HG03342 (cell line): Measurements from ENCODE around the gene ERBB3.
"Not testable (repeated sequence)": the region's sequence is repeated elsewhere in the genome, so short reads cannot be mapped to it uniquely, and the experiment has no call there.

Source experiments
- ATAC-seq: cut with Tn5 transposase; IDR thresholded peaks from one replicate; pipeline ENCODE4 v1.9.1; 2021; ENCODE audit warnings: mild to moderate bottlenecking, moderate library complexity; ENCODE audit not compliant: unreplicated experiment

Gene ERBB3

GRCh38 chr12:56110571-56110970 lies 30.6 kb downstream of the ERBB3 start:
- no peak for ATAC-seq

- ATAC-seq, result no peak
Observed at GRCh38 chr12:56114084-56114483, 34.1 kb downstream of the ERBB3 start.

DNA sequence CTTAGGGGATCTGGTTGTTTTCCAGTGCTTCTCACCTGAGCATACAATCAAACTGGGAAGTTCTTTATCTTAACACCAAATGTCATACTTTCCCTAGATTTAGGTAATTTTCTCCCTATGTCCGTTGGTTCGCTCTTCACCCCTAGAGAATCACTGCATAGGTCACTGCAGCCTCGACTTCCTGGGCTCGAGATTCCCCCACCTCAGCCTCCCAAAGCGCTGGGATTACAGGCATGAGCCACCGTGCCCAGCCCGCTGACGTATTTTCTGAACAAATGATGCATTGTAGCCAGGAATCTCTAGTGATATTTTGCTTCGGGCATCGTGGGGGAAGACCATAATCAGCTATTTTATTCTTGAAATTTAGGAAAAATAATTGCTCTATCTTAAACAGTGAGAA lies 35.4 kb downstream of the ERBB3 start:
- no peak for ATAC-seq

GRCh38 chr12:56116267-56117081 lies 36.5 kb downstream of the ERBB3 start, which contains the start of gene RPL41:
TSS of gene RPL41 (plus strand) at chr12:56116633.
- peak; percentile 36 for ATAC-seq

DNA sequence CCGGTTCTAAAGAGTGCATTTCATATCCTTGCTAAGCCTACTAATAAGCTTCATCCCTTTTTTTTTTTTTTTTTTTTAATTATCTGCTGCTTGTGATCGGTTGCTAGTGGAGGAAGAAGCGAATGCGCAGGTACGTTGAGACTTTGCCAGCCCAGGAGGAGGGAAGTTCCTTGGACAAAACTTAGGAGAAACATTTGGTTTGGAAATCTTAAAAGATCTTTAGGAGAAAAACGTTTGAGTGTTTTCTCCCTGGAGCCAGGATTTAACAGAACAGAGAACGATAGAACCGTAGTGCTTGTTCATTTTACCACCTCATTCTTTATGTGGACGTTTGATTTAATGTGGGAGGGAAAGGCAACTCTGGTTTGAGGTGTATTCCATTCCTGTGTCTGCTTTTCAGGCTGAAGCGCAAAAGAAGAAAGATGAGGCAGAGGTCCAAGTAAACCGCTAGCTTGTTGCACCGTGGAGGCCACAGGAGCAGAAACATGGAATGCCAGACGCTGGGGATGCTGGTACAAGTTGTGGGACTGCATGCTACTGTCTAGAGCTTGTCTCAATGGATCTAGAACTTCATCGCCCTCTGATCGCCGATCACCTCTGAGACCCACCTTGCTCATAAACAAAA lies 37.2 kb downstream of the ERBB3 start:
- ATAC-seq, result not testable (repeated sequence)

DNA sequence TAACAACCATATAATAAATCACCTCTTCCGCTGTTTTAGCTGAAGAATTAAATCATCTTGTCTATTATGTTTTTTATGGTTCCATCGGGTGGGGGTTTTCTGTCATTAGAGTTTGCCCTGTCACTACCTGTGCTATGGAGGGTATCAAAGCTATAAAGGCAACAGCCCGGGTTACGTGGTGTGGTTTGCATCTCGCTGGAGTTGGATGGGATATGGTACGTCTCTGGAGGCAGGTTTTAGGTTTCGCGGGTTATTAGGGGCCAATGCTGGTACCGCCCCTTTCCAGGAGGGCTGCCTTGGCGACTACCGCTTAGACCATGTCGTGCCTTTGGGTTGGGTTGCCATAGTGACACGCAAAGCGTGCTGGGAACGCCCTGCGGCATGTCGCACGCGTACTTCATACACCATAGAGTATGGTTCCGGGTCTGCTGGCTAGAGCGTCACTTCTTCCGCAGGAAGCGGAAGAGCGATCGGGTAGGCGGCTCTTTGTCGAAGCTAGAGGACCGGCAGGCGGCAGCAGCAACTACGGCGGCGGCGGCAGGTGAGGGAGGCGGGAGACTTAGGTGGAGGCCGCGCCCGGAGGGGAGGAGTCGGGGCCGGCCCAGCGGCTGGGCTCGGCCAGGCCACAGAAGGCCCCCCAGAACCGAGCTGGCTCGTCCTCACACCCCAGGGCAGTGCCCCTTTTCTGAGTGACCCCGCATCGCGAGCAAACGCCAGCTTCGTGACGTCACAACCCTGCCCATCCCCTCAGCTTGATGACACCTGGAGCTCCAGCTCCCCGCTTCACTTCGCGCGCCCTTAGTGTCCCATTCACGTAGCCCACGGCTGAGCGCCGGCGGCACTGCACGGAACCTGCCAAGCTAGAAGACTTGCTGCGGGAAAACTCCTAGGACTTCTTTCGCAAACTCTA lies 38.1 kb downstream of the ERBB3 start, which contains the start of gene ZC3H10:
Gene ZC3H10, plus strand, starts transcription at position 489 of the 910 bp plus-strand sequence. CDS start 2,297 bp downstream, outside the sequence.
- ATAC-seq, result peak; percentile 80

DNA sequence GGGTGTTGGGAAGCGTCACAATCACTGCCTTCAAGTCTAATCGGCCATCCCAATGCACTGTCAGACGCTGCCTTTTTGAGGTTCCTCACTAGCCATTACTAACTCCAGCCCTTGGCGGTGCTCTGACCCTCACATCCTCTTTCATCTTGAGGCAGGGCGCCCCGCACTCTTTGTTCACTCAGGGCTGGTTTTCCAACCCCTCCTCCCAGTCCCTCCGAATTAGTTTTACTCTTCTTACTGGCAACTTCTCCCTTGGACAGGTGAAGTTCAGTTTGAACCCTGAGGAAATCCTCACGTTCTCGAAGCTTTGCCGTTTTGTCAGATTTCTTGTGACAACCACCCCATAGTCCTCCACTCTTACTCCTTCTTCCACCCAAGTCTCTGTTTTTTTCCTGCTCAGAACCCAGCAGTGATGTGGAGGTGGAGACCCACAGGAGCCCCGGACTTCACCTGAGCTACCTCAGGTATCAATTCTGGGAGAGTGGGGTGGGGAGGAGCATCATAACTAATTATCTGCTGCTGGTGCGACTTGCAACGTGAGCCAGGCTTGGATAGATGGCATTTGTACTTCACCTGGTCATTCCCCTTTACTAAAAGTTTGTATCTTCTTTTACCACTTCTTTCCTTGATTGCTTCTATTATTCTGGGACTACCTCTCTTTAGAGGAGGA lies 38.9 kb downstream of the ERBB3 start:
- ATAC-seq, result peak; percentile 3

- no peak for ATAC-seq
Observed at GRCh38 chr12:56119361-56119796, 39.4 kb downstream of the ERBB3 start.

GRCh38 chr12:56120158-56120846 lies 40.3 kb downstream of the ERBB3 start:
- no peak for ATAC-seq

- no peak for ATAC-seq
Observed at GRCh38 chr12:56121204-56121870, 41.4 kb downstream of the ERBB3 start.

GRCh38 chr12:56122637-56123036 lies 42.7 kb downstream of the ERBB3 start:
- no peak for ATAC-seq

GRCh38 chr12:56124133-56124532 lies 44.2 kb downstream of the ERBB3 start:
- ATAC-seq, result no peak

DNA sequence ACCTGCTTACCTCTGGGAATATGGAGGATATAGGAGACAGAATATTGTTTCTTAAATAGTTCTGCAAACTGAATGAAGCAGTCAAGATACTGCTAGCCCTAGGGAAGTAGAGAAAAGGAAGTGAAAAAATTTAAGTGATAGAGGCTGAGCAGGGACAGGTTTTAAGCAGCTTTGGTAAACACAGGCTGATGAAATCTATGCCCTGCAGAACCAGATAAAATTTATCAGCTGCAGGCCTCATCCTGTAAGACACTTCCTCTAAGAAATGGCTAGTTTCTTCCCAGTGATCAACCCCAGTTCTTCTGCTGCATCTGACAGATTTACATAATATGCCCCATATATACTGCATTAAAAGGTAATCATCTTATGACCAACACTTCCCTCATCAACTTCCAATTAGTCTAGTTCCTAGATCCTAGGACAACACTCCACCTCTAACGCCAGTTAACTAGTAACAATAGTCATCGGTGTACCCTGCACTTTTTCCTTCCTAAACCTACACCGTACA lies 46.8 kb downstream of the ERBB3 start:
- ATAC-seq, result no peak

DNA sequence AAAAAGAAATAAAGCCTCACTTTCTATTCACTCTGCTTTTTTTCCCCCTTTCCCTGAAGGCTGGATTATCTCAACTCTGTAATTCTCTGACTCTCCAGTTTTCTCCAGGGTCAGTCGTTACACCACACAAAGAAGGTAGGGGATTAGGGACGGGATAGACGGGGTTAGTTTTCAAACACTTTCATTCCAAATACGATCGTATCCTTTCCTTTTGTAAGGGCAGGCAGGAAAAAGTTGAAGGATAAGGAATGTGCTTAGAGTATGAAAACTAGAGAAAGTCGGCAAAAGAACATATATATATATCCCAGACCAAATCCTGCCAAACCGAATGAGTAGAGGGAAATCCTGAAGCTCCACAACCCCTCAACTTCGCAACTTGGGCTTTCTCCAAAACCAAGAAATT lies 47.5 kb downstream of the ERBB3 start:
- ATAC-seq, result no peak

DNA sequence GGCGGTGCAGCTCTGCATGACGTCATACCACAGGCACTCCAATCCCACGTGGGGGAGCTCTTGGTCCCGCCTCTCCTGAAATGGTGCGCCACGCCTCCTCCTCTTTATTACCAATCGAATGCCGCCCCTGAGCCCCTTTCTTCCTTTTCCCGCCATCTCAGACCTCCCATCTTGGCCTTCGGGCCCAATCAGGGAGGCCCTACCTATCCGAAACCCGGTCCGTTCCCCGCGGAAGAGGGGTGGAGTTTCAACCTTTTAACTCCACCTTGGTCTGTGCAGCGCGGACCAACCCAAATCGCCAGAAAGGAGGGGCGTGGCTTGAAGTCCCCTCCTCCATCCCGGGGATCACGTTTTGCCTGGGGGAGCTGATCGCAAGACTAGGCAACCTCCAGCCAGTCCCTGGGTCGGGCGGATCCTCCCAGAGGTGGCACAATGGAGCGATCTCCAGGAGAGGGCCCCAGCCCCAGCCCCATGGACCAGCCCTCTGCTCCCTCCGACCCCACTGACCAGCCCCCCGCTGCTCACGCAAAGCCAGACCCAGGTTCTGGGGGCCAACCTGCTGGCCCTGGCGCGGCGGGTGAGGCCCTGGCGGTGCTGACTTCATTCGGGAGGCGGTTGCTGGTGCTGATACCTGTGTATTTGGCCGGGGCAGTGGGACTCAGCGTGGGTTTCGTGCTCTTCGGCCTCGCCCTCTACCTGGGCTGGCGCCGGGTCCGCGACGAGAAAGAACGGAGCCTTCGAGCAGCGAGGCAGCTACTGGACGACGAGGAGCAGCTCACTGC lies 48.1 kb downstream of the ERBB3 start, which contains the start of gene ESYT1:
Gene ESYT1, plus strand, starts transcription at position 380 of the 782 bp plus-strand sequence. Its CDS starts 53 bp downstream, at position 433.
- ATAC-seq, result peak; percentile 87

- ATAC-seq, result no peak
Observed at GRCh38 chr12:56128670-56129205, 48.8 kb downstream of the ERBB3 start.

GRCh38 chr12:56129206-56129941 lies 49.4 kb downstream of the ERBB3 start:
- no peak for ATAC-seq
